ENCODE results near the gene ACAT2.
A peak's percentile ranks its signal among the peaks of the same experiment; 100 is the strongest.
"Not testable (repeated sequence)": the region's sequence is repeated elsewhere in the genome, so short reads cannot be mapped to it uniquely, and the experiment has no call there.

Gene ACAT2

DNA sequence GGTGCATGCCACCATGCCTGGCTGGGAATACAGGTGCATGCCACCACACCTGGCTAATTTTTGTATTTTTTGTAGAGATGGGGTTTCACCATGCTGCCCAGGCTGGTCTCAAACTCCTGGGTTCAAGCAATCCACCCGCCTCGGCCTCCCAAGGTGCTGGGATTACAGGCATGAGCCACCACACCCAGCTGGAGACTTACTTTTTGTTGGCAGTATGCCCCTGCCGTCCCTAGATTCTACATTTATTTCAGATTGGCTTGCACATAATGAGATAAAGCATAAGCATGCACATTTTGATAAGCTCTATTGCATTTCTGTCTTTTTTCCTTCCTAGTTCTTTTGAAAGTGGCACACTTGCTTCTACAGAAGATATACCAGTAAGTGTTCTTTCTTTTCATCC, 54.9 kb downstream of the ACAT2 start:
- DNase-seq = not testable (repeated sequence)

GRCh38 chr6:159817951-159818739, 56.3 kb downstream of the ACAT2 start:
- no peak for DNase-seq

DNA sequence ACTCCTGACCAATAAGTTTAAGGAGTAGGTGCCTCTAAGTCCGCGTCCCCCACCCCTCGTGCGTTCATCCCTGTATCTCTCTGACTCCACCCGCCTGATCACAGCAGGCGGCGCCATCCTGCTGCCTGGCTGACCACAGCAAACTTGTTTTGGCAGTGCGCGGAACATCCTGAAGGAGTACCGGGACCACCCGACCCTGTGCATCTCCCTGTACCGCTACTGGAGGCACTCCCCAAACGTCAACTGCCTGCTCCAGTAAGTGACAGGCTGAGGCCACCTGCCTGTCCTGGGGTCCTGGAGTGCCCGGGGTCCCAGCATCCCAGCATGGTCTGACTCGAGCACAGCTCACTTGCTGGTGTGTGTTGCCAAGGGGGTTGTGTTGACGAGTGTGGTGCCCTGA, 57.3 kb downstream of the ACAT2 start:
- no peak for DNase-seq

GRCh38 chr6:159819932-159820640, 58.2 kb downstream of the ACAT2 start:
- DNase-seq = peak; percentile 33

DNA sequence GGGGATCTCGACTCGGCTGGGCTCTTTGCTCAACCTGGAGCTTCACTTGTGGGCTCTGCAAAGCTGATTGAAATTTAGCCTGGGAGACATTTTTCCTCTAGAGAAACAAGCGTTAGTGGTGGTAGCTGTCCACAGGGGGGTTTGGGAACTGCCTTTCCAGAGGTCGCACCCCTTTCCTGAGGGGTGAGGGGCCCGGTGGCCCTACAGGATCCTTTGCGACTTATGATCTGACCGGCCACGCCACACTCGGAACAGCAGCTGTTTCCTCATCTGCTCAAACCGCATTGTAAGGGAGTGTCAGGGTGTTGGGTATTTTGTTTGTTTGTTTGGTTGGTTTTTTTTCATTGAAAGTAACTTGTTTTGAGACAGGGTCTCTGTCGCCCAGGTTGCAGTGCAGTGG, 59.3 kb downstream of the ACAT2 start:
- DNase-seq = no peak

- no peak for DNase-seq
Measured at GRCh38 chr6:159821726-159822125, 59.9 kb downstream of the ACAT2 start.

- DNase-seq = no peak
Measured at GRCh38 chr6:159823953-159824352, 62.1 kb downstream of the ACAT2 start.

- DNase-seq = not testable (repeated sequence)
Measured at GRCh38 chr6:159824690-159825089, 62.8 kb downstream of the ACAT2 start.

GRCh38 chr6:159826004-159826403, 64.2 kb downstream of the ACAT2 start:
- DNase-seq = no peak

DNA sequence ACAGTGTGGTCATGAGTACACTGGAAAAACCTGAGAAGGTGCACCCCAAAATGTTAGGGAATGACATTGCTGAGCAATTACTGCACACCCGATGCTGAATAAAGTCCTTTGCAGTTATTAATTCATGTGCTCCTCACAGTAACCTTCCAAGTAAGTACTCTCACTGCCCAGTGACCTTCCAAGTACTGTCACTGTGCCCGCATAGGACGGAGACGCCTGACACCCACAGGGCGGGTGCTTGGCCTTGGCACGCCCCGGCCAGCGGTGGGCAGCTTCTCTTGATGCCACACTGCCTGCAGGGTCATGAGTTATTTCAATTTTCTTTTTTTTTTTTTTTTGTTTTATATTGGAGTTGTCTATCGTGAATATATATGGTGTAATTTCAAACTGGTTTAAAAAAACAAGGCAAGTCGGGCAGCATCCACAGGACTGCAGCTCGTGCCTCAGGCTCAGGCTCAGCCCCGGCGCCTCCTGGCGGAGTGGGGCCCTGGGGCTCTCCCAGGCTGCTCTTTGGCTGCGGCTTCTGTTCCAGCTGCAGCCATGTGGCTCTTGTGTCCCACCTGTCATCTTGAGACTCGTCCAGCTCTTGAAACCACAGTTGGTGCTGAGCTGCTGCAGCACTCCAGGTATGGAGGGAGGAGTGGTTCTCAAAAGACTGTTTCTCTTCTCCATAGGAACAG, 65.3 kb downstream of the ACAT2 start:
- no peak for DNase-seq

DNA sequence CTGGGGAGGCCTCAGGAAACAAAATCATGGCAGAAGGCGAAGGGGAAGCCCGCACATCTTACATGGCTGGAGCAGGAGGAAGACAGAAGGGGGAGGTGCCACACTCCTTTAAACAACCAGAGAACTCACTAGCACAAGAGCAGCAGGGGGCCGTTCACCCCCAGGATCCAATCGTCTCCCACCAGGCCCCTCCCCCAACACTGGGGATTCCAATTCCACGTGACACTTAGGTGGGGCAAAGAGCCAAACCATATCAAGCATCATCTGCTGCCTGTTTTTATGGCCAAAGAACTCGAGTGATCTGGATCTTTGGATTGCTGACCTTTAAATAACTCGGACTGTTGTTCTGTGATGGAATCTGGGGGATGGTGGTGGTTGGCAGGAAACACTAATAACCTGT, 66.2 kb downstream of the ACAT2 start:
- DNase-seq = no peak

All from stimulated activated CD4-positive, alpha-beta T cell treated with anti-CD3 and anti-CD28 coated beads, Interleukin-4, amount 100 ng/mL, for 1 hour (primary cell).